ENCODE data around the gene GIPC1. TPM values are rescaled to one million over a fixed set of nuclear protein-coding genes. Genes with fewer than 3 reads are reported as not detected.

The GIPC1 gene
- total and polyA plus RNA-seq, 2 of the 4 experiments (the other 2 are of a cell fraction) = 74.2 to 133 TPM

- in situ Hi-C loops (cut with MboI; ENCODE audit: low sequenced_read_pairs) (no loop called here), dilution Hi-C loops (cut with HindIII; ENCODE audit: low sequenced_read_pairs, unreplicated experiment) (no loop called here), intact Hi-C loops (cut with micrococcal nuclease) (no loop called here)
- no TSS peak for BruUV-seq (replicated peaks)
- H3K27ac ChIP-seq (ENCODE audit: insufficient read depth, low read length) = no peak overlapping the region
- no peak overlapping the region for H2BK5ac ChIP-seq (ENCODE audit: low read depth, low read length, poor library complexity, severe bottlenecking)
- ChIA-PET POLR2A (ENCODE audit: unreplicated experiment) (no interaction called here), CTCF (interaction anchor here (1.1 kb wide), 1 partner anchor 11 kb away, joined by 4 read pairs; no protein-coding TSS in a partner anchor)
- H3K4ac ChIP-seq (ENCODE audit: low read depth, low read length) = no peak overlapping the region
- no peak overlapping the region for H4K91ac ChIP-seq (ENCODE audit: insufficient read depth, low read depth, low read length)
- H3K4me3 ChIP-seq (ENCODE audit: insufficient read depth, low read depth, low read length) = no peak overlapping the region
- H4K5ac ChIP-seq (ENCODE audit: low read depth, low read length) = no peak overlapping the region
- H2BK20ac ChIP-seq (ENCODE audit: low read depth, low read length) = no peak overlapping the region
- H3K56ac ChIP-seq (ENCODE audit: extremely low read depth, insufficient read depth, low read length) = no peak overlapping the region
- TF ChIP-seq MAFK (IDR thresholded peaks at IDR 0.05; ENCODE audit: low read depth, low read length) (no peak), SMC3 (IDR thresholded peaks at IDR 0.05; ENCODE audit: low read depth, low read length) (no peak), CHD1 (IDR thresholded peaks at IDR 0.05; ENCODE audit: low read depth, low read length) (no peak)
- no peaks in the 10 kb centered on the region for H3K9me1 ChIP-seq (ENCODE audit: insufficient read depth, low read length)
- H3K14ac ChIP-seq (replicated peaks; ENCODE audit: low read depth, low read length) = no peak overlapping the region
- no CpG with 5 or more reads among the region's 12 CpGs for WGBS, 2 experiments (ENCODE audit: extremely low coverage in 2 of 2, insufficient read length in 1 of 2)
- H3K4me1 ChIP-seq (ENCODE audit: control insufficient read depth, insufficient read depth, low read length) = peaks cover 2% of the 10 kb centered on the region; the same call in 1 of the 2 replicates
- no peak overlapping the region for H2AK5ac ChIP-seq (ENCODE audit: low read depth, low read length)
- H3K23ac ChIP-seq (ENCODE audit: low read depth, low read length) = no peak overlapping the region
- H3K27me3 ChIP-seq (ENCODE audit: control insufficient read depth, insufficient read depth, low read length) = no peaks in the 10 kb centered on the region
- H3K4me2 ChIP-seq (ENCODE audit: low read depth, low read length) = no peak overlapping the region
- H3K79me1 ChIP-seq (ENCODE audit: low read depth in 1 of 2, low read length in 2 of 2) = no peaks in the 10 kb centered on the region
- H2AFZ ChIP-seq (replicated peaks; ENCODE audit: low read length, poor library complexity) = no peak overlapping the region
- H3K9me3 ChIP-seq (ENCODE audit: control insufficient read depth, insufficient read depth, low read length) = no peaks in the 10 kb centered on the region
- H2AK9ac ChIP-seq (replicated peaks; ENCODE audit: low read depth, low read length, poor library complexity) = no peak overlapping the region
- ATAC-seq (ENCODE audit: low read depth) (no peak), DNase-seq (no peak)
- no peaks in the 10 kb centered on the region; the same call in none of the 2 replicates for H4K20me1 ChIP-seq (ENCODE audit: insufficient read depth, low read length)
- H2BK15ac ChIP-seq (ENCODE audit: low read depth, low read length) = no peak overlapping the region
- no peak overlapping the region for H3K18ac ChIP-seq (ENCODE audit: low read depth, low read length)
- H2BK120ac ChIP-seq (ENCODE audit: low read depth, low read length) = no peak overlapping the region
- no peak overlapping the region for H4K8ac ChIP-seq (ENCODE audit: low read depth in 2 of 2, low read length in 2 of 2)
- H3K9ac ChIP-seq (ENCODE audit: low read depth, low read length) = no peak overlapping the region
- H3K36me3 ChIP-seq (ENCODE audit: control insufficient read depth, insufficient read depth, low read length) = peaks cover 49% of the 10 kb centered on the region
Measured at GRCh38 chr19:14467391-14467790, 28.5 kb downstream of the GIPC1 start.
